A172 (cell line): Measurements from ENCODE around the gene SEMA3B. TPM values are rescaled to one million over a fixed set of nuclear protein-coding genes. Genes with fewer than 3 reads are reported as not detected.
"Not testable (repeated sequence)": the region's sequence is repeated elsewhere in the genome, so short reads cannot be mapped to it uniquely, and the experiment has no call there.

Experiments used
- DNase-seq: peaks from one replicate; pipeline ENCODE4 v3.0.0-alpha.2; 2015; ENCODE audit warnings: low spot score
- total RNA-seq: library from RNA; depleted of rRNA; stranded (reverse); fragments of >200 nt; shearing (Covaris generic); gene quantifications from 2 replicates; pipeline ENCODE4 v1.2.3, GENCODE V29; 2014

SEMA3B gene
- total RNA-seq, 1 experiment from 2014 or later: 26.3 TPM

GRCh38 chr3:50272911-50273688 lies 4.2 kb downstream of the SEMA3B start:
- DNase-seq: peak; percentile 60

- DNase-seq: no peak
These were observed 4.7 kb downstream of the SEMA3B start for GRCh38 chr3:50273689-50274065.

- no peak for DNase-seq
These were observed 5.6 kb downstream of the SEMA3B start for GRCh38 chr3:50274371-50275104.

- DNase-seq: no peak
These were observed 6.4 kb downstream of the SEMA3B start for GRCh38 chr3:50275141-50275995.

- DNase-seq: no peak
These were observed 7.2 kb downstream of the SEMA3B start for GRCh38 chr3:50275996-50276761.

GRCh38 chr3:50276762-50277101 lies 7.8 kb downstream of the SEMA3B start:
- DNase-seq: no peak

- no peak for DNase-seq
These were observed 9.4 kb downstream of the SEMA3B start for GRCh38 chr3:50278123-50278879.

GRCh38 chr3:50278880-50279224 lies 9.9 kb downstream of the SEMA3B start, which contains the start of gene LSMEM2:
TSS of gene LSMEM2 (plus strand) at chr3:50279087. CDS start at chr3:50279114, 27 bp downstream.
- DNase-seq: no peak

GRCh38 chr3:50279255-50280016 lies 10.5 kb downstream of the SEMA3B start:
- DNase-seq: no peak

- DNase-seq: not testable (repeated sequence)
These were observed 15.2 kb downstream of the SEMA3B start for GRCh38 chr3:50284121-50284520.

- no peak for DNase-seq
These were observed 17.6 kb downstream of the SEMA3B start for GRCh38 chr3:50286322-50287227.

GRCh38 chr3:50287262-50287661 lies 18.3 kb downstream of the SEMA3B start:
- DNase-seq: no peak

- no peak for DNase-seq
These were observed 19.6 kb downstream of the SEMA3B start for GRCh38 chr3:50288387-50289007.

GRCh38 chr3:50289130-50289529 lies 20.2 kb downstream of the SEMA3B start:
- DNase-seq: no peak

GRCh38 chr3:50290161-50290641 lies 21.3 kb downstream of the SEMA3B start:
- no peak for DNase-seq

- DNase-seq: peak; percentile 95
These were observed 23.5 kb downstream of the SEMA3B start, which contains the start of gene IFRD2 for GRCh38 chr3:50292159-50293078. TSS of gene IFRD2 (minus strand) at chr3:50292429. CDS start at chr3:50292274, 155 bp downstream.
